ENCODE data around the gene KANSL1.

GRCh38 chr17:46126840-46127239 lies 66.4 kb downstream of the KANSL1 start:
- TF ChIP-seq CTCF (conservative IDR thresholded peaks at IDR 0.05; ENCODE audit: low read depth, low read length): no peak
- no peak for TF ChIP-seq EZH2 (IDR thresholded peaks at IDR 0.05; ENCODE audit: low read length, unreplicated experiment)
- no peak for TF ChIP-seq EZH2phosphoT487 (IDR thresholded peaks at IDR 0.05; ENCODE audit: borderline replicate concordance, low read length)

Measured in PC-3 (cell line).